Sciatic nerve (tissue), 1 donor: ENCODE measurements around the gene KRTAP4-2. TPM values are rescaled to one million over a fixed set of nuclear protein-coding genes. Genes with fewer than 3 reads are reported as not detected.

Source experiments
- total RNA-seq: library from RNA; stranded (reverse); fragmentation: NEBNext Ultra II Directional; extraction: Animal tissue kit (Norgen Biotek cat#: 25700); gene quantifications from one replicate; pipeline ENCODE4 v1.2.1, GENCODE V29; 2021
- donor health status: DM: no; HTN: no; CAD: no.

Gene KRTAP4-2
- total RNA-seq, 1 donor from 2014 or later, result not detected

Other genes with a start within 250 kb of the KRTAP4-2 start
- gene KRT23, start 240.6 kb downstream of the KRTAP4-2 start, total RNA-seq, result 0.53 TPM
- not detected for gene KRT39, start 211.3 kb downstream of the KRTAP4-2 start, total RNA-seq
- gene KRT40, start 193.9 kb downstream of the KRTAP4-2 start, total RNA-seq, result not detected
- gene KRTAP3-3, start 184.1 kb downstream of the KRTAP4-2 start, total RNA-seq, result not detected
- gene KRTAP3-2, start 178.3 kb downstream of the KRTAP4-2 start, total RNA-seq, result not detected
- not detected for gene KRTAP3-1, start 169.1 kb downstream of the KRTAP4-2 start, total RNA-seq
- not detected for gene KRTAP1-5, start 151.0 kb downstream of the KRTAP4-2 start, total RNA-seq
- gene KRTAP1-4, start 148.0 kb downstream of the KRTAP4-2 start, total RNA-seq, result not detected
- gene KRTAP1-3, start 143.3 kb downstream of the KRTAP4-2 start, total RNA-seq, result not detected
- not detected for gene KRTAP1-1, start 136.8 kb downstream of the KRTAP4-2 start, total RNA-seq
- not detected for gene KRTAP2-1, start 130.9 kb downstream of the KRTAP4-2 start, total RNA-seq
- not detected for gene KRTAP2-2, start 123.0 kb downstream of the KRTAP4-2 start, total RNA-seq
- not detected for gene KRTAP2-3, start 118.1 kb downstream of the KRTAP4-2 start, total RNA-seq
- gene KRTAP2-4, start 112.3 kb downstream of the KRTAP4-2 start, total RNA-seq, result not detected
- not detected for gene KRTAP4-7, start 94.1 kb downstream of the KRTAP4-2 start, total RNA-seq
- gene KRTAP4-8, start 80.1 kb downstream of the KRTAP4-2 start, total RNA-seq, result not detected
- gene KRTAP4-16, start 76.0 kb downstream of the KRTAP4-2 start, total RNA-seq, result not detected
- gene KRTAP4-9, start 72.8 kb downstream of the KRTAP4-2 start, total RNA-seq, result not detected
- not detected for gene KRTAP4-11, start 59.8 kb downstream of the KRTAP4-2 start, total RNA-seq
- not detected for gene KRTAP4-12, start 54.0 kb downstream of the KRTAP4-2 start, total RNA-seq
- not detected for gene KRTAP4-6, start 37.7 kb downstream of the KRTAP4-2 start, total RNA-seq
- gene KRTAP4-5, start 28.4 kb downstream of the KRTAP4-2 start, total RNA-seq, result not detected
- gene KRTAP4-4, start 17.5 kb downstream of the KRTAP4-2 start, total RNA-seq, result not detected
- not detected for gene KRTAP4-3, start 10.0 kb downstream of the KRTAP4-2 start, total RNA-seq
- not detected for gene KRTAP4-1, start 6.7 kb upstream of the KRTAP4-2 start, total RNA-seq
- gene KRTAP9-1, start 11.7 kb upstream of the KRTAP4-2 start, total RNA-seq, result not detected
- gene KRTAP9-2, start 48.4 kb upstream of the KRTAP4-2 start, total RNA-seq, result not detected
- gene KRTAP9-3, start 54.2 kb upstream of the KRTAP4-2 start, total RNA-seq, result not detected
- not detected for gene KRTAP9-8, start 59.8 kb upstream of the KRTAP4-2 start, total RNA-seq
- gene KRTAP9-4, start 71.5 kb upstream of the KRTAP4-2 start, total RNA-seq, result not detected
- not detected for gene KRTAP9-9, start 77.2 kb upstream of the KRTAP4-2 start, total RNA-seq
- not detected for gene KRTAP9-6, start 87.2 kb upstream of the KRTAP4-2 start, total RNA-seq
- gene KRTAP9-7, start 97.5 kb upstream of the KRTAP4-2 start, total RNA-seq, result not detected
- not detected for gene KRTAP29-1, start 124.6 kb upstream of the KRTAP4-2 start, total RNA-seq
- not detected for gene KRTAP16-1, start 131.1 kb upstream of the KRTAP4-2 start, total RNA-seq
- gene KRTAP17-1, start 137.5 kb upstream of the KRTAP4-2 start, total RNA-seq, result not detected
- gene KRT33A, start 172.6 kb upstream of the KRTAP4-2 start, total RNA-seq, result not detected
- gene KRT33B, start 191.6 kb upstream of the KRTAP4-2 start, total RNA-seq, result not detected
- gene KRT34, start 204.1 kb upstream of the KRTAP4-2 start, total RNA-seq, result not detected
- not detected for gene KRT31, start 219.4 kb upstream of the KRTAP4-2 start, total RNA-seq
- gene KRT37, start 246.4 kb upstream of the KRTAP4-2 start, total RNA-seq, result not detected